HG03575 (cell line): ENCODE results near the gene ZNF653.
"Not testable (repeated sequence)": the region's sequence is repeated elsewhere in the genome, so short reads cannot be mapped to it uniquely, and the experiment has no call there.

Experiments
- ATAC-seq: cut with Tn5 transposase; IDR thresholded peaks from one replicate; pipeline ENCODE4 v1.9.1; 2021; ENCODE audit not compliant: unreplicated experiment, insufficient number of reproducible peaks, low FRiP score; ENCODE audit errors: extremely low read depth

ZNF653 gene

DNA sequence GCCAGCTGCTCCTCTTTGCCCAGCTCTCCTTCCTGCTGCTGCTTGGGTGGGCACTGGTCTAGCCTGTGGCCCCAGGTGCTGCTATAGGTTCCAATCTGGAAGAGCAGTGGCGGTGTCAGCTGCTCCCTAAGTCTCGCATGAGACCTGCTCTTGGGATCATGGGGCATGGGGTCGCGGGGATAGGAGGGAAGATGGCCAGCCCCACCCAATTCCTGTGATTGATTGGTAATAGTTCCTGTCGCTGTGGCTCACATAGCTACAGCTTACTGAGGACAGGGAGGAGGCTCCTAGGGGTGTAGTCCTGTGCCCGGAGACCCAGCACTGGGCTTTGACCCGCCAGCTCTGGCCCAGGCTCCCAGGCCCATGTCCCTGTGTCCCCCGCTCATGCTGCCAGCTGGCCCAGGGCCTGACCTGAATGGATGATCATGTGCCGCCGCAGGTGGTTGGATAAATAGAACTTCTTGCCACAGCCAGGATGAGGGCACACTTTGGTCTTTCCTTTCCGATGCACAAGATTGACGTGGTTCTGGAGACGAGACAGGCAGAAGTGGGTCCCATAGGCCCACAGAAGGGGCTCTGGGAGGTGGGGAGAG, 20.3 kb downstream of the ZNF653 start:
- ATAC-seq = no peak

DNA sequence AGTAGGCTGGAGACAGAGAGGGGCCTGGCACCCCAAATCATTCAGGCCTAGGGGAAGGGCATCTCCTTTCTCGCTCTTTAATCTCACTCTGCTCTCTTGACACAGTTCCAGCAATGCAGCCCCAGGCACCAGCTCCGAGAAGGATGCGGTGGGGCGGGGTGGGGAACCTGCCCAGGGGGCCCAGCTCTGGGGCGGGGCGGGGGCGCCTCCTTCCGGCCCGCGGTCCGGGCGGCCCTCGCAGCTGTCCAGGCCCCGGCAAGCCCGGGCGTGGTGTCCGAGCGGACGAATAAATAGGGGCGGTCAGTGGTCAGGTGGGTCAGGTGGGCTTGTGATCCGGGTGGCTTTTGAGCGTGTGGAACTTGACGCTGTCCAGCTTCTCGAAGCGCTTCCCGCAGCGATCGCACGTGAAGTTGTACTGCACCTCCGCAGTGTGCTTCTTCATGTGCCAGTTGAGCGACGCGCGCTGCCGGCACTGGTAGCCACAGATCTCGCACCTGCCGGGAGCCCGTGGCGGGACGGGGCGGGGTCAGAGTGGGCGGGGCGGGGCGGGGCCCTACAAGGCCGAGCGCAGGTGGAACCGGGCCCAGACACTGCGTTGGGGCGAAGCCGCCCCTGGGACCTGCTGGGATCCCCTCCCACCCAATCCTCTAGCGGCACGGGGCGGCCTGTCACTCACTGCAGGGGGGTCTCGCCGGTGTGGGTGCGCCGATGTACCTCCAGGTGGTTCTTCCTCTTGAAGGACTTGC, 22.1 kb downstream of the ZNF653 start:
- no peak for ATAC-seq

DNA sequence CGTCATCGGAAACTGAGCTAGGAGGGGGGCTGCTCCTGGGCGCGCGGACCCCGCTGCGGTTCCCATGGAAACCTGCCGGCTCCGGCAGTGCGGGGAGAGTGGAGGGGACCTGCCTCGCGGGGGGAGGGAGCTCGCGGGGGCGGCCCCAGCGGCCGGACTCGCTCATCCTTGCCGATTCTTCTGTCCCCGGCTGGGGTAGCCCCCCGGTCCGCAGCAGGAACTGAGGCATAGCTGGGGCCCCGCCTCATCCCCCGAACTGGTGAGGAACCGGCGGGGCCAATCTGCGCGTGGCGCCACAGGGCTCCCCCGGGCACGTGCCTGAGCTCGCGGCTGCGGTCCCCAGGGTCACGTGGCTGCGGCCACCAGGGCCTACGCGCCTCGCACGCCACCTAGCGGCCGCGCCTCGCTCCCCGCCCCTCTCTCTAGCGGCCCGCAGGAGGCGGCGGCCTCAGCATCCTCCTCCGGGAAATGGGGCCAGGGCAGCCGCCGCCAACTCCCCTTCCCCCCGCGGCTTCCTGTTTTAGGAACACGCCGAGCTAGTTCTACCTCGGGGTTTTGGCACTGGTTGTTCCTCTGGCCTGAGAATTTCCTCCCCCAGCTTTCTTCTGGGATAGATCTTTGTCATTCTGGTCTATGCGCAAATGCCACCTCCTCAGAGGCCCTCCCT, 23.1 kb downstream of the ZNF653 start:
- ATAC-seq = peak; percentile 18

DNA sequence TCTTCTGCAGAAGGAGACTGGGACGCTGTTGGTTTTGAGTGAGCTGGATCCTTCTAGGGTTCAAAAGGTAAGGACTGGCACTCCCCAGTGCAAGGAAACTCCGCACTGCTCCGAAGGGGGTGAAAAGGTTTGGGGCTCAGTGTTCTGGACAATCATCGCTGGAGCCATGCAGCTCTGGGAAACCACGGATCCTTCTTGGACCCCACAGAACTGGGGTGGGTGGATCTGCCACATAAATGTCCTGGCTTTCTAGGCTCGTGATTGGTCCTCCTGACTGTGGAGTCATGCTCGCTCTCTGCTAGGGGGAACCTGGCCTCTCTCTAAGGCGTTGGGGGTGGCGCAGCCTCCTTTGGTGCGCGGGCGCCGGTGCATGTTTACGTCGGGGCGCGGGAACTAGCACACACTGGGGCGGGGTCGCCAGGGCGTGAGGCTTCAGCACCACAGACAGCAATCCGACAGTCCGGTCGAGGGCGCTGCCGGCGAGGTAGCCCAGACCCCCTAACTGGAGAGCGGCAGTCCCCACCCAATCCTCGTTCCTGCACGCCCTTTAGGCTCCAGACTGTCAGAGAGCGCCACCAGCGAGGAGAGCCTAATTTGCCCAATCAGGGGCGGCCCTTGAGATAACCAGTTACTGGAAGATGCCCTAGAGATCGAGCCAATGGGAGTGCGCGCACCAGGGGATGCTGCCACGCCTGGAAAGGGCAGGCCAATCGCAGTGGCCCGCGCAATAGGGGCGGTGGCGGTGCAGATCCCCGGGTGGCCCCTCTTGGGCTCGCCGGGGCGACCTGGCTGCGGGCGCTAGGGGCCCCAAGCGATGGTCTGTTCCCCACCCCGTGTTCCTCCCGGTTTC, 23.9 kb downstream of the ZNF653 start:
- peak; percentile 26 for ATAC-seq

DNA sequence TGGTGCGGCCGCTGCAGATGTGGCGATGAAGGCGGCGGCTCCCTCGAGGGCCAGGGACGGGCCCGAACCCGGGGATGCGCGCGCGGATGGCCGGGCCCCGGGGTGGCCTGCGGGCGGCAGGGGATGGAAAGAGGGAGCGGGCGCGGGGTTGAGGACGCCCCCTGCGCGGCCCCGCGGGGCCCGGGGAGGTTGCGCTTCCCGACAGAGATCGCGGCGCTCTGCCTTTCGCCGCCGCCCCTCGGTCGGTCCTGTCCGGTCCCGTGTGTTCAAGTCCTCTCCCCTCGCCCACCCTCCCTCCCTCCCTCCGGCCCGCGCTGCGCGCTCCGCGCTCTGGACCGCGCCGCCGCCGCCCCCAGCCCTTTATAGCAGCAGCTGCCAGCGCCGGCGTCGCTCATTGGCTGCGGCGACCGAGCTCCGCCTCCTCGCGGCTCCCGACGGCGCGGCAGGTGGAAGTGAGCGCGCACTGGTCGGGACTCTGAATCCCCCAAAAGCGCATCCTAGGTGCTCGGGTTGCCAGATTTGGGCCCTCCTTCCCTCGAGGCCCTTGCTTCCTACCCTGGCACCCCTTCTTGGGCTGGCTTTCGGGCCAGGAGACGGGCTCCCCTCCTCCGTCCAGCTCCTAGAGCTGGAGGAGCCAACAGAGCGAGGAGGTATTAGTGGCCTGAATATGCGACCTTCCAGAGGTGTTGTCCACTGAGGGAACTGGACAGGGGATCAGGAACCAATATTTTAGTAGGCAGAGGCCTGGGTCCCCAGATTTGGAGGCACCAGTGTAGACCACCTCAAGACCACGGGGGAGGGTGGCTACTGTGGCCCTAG, 24.7 kb downstream of the ZNF653 start, which contains the start of gene ELAVL3:
TSS of gene ELAVL3 (minus strand) at position 332 of the 819 bp plus-strand sequence. CDS start 438 bp downstream, outside the sequence.
- ATAC-seq = no peak

DNA sequence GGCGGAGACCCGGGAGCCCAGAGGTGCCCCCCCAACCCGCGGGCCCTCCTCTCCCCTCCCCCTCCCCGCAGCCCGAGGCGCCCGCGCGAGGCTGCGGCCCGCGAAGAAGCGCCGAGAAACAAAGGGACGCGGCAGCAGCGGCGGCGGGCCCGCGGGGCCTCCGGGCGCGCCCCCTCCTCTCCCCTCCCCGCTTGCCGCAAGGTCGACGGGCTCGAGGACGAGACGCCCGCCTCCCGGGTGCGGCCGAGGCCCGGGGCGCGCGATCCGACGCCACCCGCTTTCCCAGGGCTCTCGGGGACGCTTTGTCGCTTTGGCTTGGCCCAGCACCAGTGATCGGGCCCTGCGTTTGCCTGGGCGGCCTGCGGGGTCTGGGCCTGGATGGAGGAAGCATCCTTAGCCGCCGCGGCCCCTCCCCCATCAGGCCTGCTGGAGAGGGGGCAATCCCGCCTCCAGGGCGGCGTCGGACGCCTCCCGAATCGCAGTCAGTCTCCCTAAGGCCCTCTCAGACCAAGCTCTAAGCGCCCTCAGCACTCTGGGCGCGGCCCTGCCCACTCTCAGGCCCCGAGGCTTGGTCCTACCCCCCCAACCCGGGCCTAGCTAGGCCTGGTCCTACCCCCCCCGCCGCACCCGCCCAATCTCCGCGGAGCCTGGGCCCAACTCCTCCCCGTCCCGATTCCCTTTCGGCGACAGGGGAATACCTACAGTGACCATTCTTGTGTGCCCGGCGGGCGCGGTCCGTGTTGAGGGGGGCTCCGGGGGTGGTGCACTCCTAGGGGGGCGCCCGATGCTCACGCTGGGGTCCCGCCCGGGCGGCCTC, 25.5 kb downstream of the ZNF653 start:
- ATAC-seq = no peak

DNA sequence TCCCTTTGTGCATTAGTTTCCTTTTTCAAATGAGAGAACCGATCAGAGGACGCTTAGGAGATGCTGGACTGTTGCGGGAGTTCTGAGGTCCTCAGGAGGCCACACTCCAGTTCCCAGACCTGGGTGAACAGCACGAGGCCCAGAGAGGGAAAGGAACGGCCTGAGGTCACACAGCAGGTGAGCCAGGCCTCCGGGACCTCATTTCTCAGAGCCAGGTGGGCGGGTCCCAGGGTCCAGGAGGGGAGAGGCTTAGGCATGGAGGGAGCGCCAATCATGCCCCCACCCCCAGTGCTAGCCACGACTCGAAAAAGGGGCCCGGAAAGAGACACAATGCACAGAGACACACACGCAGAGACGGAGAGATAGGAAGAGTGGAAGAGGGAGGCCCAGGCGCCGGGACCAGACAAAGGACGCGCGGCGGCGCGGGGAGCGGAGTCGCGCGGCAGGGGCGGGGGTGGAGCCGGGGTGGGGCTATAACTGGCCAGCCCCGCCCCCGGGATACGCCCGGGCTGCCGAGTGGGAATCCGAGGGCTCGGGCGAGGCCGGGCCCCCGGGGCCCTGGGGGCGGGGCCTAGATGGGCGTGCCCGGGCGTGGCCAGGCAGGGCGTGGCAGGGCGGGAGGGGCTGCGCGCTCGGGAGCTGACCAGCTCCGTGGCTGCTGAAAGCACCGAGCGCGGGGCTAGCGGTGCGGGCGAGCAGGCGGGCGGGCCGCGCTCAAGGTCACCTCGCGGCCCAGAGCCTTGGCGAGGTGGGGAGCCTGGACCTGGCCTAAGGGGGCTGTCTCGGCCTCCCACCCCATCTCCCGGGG, 26.3 kb downstream of the ZNF653 start:
- no peak for ATAC-seq

DNA sequence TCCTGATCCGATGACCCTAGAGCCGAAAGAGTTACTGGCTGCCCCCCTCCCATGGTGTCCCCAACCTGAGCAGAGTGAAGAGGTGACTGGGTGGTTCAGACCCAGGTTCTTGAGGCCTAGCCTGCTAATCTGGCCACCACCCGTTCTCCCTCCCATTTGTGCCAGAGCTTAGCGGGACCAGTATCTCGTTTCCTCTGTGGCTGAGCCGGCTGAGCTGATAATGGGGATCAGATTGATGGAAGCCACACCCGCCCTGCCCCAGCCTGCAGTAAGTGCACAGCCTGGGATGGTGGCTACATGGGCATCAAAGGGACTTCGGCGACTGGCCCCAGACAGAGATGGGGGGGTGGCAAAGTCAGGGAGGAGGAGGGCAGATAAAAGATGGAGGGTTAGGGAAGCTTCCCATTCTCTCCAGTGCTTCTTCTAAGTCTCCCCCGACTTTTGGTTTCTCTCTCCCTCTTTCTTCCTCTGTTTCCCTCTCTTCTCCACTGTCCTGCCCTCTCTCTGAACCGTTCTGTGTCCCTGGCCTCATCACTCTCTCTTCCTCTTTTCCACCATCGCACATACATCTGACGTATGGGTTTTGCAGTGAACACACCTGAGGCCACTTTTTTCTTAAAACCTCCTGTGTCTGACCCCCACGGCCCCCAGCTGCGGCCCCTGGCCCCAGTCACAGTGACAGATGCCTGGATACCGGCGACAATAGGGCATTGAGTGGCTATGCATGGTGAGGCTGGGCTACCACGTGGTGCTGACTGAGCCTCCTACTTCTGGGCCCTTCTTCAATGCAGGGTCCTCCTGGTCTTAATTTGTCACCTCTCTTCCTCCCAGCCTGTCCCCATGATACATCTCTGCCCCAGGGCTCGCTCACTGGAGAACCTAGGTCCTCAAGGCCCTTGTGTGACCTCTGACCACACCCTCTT, 27.2 kb downstream of the ZNF653 start:
- no peak for ATAC-seq

DNA sequence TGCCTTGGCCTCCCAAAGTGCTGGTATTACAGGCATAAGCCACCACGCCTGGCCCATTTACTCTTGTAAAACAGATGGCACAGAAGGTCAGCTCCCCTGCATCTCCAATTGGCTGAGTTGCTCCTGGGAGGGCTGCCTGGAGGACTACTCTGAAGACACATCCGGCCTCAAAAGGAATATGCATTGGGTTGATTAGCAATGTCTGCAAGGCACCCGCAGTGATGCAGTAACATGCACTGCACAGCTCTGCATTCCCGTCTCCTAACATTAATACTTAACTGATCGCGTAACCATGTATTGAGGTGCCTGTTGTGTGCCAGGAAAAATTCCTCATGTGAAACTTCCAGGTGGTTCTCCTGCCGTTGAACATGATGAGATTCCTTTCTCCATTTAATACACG, 29.8 kb downstream of the ZNF653 start:
- no peak for ATAC-seq

DNA sequence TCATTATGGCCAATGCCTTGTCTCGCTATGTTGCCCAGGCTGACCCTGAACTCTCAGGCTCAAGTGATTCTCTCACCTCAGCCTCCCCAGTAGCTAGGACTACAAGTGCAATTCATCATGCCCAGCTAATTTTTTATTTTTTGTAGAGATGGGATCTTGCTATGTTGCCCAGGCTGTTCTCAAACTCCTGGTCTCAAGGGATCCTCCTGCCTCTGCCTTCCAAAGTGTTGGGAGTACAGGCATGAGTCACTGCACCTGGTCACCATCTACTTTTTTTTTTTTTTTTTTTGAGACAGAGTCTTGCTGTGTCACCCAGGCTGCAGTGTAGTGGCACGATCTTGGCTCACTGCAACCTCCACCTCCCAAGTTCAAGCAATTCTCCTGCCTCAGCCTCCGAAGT, 30.3 kb downstream of the ZNF653 start:
- not testable (repeated sequence) for ATAC-seq

DNA sequence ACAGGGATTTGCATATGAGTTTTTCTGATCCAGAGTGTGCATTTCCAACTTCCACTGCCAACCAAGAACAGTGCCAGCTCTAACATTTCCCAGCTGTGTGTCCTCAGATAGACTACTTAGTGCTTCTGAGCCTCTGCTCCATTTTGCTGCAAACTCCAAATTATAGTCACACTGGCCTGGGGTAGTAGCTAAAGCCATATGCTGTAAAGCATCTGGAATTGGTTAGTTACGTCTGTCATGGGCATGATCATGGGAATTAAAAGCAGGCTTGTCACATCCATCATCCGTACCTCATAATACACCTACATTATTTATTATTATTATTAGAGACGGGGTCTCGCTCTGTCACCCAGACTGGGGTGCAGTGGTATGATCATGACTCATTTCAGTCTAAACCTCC, 31.9 kb downstream of the ZNF653 start:
- ATAC-seq = no peak

DNA sequence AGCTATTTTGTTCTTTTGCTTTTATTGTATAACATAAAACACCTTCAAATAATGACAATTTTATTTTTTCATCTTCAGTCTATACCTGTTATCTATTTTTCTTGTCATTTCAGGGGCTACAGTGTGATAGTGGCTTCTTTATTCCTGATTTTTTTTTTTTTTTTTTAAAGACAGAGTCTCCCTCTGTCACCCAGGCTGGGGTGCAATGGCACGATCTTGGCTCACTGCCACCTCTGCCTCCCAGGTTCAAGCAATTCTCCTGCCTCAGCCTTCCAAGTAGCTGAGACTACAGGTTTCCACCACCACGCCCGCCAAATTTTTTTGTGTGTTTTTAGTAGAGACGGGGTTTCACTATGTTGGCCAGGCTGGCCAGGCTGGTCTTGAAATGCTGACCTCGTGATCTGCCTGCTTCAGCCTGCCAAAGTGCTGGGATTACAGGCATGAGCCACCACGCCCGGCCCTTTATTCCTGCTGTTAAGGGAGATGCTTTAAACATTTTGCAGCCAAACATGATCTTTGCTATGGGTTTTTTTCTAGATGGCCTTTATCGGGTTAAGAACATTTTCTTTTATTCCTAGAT, 37.3 kb downstream of the ZNF653 start:
- not testable (repeated sequence) for ATAC-seq

DNA sequence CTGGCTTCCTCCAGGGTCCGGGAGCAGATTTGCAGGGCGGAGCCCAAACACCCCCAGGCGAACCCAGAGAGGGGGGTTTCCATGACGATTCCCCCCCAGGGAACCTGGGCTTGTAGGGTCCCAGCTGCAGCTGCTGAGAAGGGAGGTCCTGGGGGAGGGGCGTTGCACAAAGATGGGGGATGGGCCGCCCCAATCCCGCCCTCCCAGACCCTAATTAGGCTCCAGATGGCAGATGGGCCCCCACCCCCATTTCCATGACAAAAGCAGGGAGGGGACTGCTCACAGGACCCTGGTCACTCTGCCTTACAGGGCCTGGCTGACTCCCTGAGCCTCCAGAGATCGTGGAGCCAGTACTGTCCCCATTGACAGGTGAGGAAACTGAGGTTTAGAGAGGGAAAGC, 40.0 kb downstream of the ZNF653 start:
- no peak for ATAC-seq

DNA sequence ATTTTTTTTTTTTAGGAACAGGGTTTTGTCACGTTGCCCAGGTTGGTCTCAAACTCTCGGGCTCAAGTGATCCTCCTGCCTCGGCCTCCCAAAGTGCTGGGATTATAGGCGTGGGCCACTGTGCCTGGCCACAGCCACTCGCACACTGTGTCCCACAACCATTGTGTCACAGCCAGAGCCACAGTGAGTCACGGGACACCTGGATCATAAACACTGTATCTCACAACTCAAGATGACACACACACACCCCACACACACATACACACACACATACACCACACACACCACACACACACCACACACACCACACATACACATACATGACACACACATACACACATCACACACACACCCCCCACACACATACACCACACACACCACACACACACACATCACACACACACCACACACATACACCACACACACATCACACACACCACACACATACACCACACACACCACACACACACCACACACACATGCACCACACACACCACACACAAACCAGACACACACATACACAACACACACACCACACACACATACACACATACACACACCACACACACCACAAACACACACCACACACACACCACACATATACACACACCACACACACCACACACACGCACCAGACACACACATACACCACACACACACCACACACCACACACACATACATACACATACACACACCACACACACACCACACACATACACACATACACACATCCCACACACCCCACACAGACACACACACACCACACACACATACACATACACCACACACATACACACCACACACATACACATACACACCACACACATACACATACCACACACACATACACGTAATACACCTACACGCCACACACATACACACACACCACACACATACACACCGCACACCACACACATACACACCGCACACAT, 41.0 kb downstream of the ZNF653 start:
- no peak for ATAC-seq

DNA sequence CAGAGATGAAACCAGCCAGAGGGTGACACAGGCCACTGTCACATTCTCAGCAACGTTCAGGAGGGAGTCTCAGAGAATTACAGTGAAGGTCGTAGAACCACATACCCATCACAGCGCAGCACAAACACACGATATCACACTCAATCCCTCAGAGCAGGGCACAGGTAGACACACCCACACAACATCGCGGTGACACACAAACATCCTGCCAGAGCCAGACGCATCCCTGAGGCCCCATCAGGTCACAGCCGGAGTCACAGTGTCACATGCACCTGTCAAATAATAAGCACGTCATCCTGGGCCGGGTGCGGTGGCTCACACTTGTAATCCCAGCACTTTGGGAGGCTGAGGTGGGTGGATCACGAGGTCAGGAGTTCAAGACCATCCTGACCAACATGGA, 42.2 kb downstream of the ZNF653 start:
- ATAC-seq = no peak
